ENCODE measurements around the gene WNT3A.

- TF ChIP-seq CTCF (IDR thresholded peaks at IDR 0.05) (no peak), POLR2A (IDR thresholded peaks at IDR 0.05) (no peak)
These were observed 74.9 kb downstream of the WNT3A start for GRCh38 chr1:228081578-228082213.

Data from esophagus squamous epithelium (tissue), 4 donors.